Fibroblast of peridontal ligament (primary cell): Measurements from ENCODE around the gene TRAPPC13.
"Not testable (repeated sequence)": the region's sequence is repeated elsewhere in the genome, so short reads cannot be mapped to it uniquely, and the experiment has no call there.

Source experiments
- DNase-seq: peaks from one replicate; pipeline ENCODE4 v3.0.0-alpha.2; 2010; ENCODE audit errors: extremely low read depth

Gene TRAPPC13

DNA sequence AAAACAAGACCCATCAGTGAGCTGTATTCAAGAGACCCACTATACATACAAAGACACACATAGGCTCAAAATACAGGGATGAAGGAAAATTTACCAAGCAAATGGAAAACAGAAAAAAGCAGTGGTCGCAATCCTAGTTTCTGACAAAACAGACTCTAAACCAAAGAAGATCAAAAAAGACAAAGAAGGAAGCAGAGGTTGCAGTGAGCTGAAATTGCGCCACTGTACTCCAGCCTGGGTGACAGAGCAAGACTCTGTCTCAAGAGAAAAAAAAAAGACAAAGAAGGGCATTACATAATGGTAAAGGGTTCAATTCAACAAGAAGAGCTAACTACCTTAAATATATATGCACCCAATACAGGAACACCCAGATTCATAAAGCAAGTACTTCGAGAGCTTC, 51.2 kb downstream of the TRAPPC13 start:
- DNase-seq: not testable (repeated sequence)

DNA sequence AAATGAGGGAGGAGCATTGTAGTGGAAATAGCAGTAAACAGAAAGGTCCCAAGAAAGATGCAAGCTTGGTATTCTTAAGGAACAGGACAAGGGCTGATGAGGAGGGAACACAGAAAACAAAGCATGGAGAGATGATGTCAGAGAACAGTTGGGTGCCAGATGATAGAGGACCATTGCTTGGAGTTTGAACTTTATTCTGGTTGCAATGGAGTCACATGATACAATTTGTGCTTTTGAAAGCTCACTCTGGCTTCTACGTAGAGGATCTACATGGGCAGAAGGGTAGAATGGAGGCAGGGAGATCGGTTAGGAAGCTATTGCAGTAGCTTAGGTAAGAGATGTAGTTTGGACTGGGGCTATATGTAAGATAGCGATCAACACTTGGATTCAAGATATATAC, 57.3 kb downstream of the TRAPPC13 start:
- no peak for DNase-seq

DNA sequence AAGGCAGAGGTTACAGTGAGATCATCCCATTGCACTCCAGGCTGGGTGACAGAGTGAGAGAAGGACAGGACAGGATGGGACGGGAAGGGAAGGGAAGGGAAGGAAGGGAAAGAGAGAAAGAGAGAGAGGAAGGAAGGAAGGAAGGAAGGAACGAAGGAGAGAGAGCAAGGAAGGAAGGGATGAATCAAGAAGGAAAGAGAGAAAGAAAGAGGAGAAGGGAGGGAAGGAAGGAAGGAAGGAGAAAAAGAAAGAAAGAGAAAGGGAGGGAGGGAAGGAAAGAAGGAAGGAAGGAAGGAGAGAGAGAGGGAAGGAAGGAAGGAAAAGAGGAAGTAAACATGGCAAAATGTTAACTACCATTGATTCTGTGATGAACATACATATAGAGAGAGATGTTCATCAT, 68.3 kb downstream of the TRAPPC13 start:
- DNase-seq: no peak

DNA sequence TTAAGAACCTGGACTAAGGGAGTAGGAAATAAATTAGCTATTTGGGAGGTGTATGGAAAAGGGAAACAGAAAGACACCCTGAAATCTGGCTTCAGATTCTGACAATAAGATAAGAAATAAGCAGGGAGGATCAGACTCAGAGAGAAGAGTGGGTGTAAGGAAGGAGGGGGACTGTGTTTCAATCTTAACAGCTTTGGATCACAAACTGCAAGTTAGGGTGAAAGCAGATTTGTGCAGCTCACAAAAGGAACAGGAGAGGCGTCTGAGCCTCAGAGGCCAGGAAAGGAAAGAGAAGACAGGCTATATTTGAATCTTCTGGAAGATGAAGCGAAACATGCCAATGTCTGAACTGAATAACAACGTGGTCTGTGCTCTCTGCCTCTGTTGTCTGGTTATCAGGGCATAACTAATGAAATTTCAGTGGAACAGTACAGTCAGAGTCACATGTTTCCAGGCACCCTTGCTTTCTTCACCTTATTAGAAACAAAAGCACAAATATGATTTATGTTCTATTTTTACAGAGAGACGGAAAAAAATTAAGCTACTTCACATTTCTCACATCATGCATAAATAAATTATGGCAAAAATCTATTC, 70.4 kb downstream of the TRAPPC13 start:
- DNase-seq: no peak

DNA sequence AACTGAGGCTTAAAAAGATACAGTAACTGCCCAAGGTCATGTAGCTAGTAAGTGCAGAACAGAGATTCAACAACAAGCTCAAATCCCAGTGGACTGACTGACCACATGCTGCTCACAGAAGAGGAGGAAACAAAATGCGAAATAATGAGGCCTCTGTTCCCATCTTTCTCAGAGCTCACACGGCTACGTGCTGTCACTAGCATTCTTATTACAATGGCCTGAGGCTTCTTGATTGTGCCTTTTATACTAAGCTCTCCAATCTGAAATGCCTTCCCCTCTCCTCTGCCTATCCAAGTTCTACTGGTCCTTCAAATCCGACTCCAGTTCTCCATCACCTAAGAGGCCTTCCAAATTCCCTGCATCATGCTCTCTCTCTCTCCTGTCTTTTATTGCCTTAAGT, 71.1 kb downstream of the TRAPPC13 start:
- DNase-seq: no peak

DNA sequence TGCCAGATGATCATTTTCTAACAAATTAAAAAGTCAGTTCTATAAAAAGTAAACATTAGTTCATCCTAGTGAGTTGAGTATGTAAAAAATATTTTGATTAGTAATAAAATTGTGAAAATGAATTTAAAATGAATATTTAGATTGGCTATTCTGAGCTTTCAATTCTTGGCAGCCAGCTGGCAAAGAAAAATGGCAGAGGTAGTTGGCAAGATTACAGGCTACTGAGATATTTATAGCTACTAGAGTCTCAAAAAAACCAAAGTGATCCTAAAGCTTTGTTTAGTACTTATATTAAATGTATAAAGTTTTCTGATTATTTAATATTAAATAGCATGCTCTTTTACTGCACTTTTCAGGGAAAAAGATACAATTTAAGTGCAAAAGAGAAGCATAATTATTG, 72.1 kb downstream of the TRAPPC13 start:
- peak; percentile 55 for DNase-seq

DNA sequence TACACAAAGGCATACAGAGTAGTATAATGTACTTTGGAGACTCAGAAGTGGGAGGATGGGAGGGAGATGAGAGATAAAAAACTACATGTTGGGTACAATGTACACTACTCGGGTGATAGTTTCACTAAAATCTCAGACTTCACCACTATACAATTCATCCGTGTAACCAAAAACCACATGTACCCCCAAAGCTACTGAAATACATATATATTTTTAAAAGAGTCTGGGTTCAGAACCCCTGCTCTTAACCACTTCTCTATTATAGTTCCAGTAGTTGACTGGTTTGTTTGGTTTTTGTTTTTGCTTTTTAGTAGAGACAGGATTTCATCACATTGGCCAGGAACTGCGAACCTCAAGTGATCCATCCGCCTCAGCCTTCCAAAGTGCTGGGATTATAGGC, 74.5 kb downstream of the TRAPPC13 start:
- DNase-seq: no peak

DNA sequence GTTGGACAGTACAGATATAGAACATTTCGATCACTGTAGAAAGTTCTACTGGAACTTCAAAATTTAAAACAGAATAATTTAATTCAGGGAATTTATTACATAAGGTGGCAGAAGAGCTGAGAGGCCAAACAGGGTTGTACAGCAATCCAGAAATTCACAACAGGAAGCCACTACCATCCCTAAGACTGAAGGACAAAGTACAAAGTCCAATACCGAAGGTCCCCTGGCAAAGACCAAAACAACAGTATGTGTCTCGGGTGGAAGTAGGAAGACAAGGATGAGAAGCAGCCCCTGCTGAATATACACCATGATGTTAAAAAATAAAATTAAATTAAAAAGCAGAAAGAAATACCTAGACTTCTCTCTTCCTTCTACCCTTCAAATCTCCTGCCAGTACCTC, 77.2 kb downstream of the TRAPPC13 start:
- no peak for DNase-seq

DNA sequence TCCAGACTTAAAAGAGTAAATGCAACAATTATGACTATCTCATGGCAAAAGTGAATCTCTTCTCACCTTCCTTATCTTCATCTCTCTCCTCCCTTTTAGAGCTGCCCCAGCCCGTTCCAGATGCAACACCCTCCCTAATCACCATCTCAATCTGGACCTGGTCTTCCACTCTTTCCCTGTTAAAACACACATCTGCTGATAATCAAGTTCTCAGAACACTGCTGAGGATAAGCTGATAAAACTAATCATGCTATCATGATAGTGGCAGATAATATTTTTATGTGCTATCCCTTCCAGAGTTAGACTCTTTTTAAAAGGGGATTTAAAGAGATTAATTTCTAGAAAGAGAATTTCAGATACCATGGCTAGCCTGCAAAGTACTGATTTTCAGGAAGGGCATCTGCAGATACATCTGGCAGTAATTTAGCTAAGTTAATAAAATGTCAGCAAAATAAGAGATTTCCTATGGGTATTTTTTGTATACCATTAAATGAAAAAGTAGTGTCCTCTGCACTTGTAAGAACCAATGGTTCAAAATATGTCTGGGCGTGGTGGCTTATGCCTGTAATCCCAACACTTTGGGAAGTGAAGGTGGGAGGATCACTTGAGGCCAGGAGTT, 79.9 kb downstream of the TRAPPC13 start:
- no peak for DNase-seq

DNA sequence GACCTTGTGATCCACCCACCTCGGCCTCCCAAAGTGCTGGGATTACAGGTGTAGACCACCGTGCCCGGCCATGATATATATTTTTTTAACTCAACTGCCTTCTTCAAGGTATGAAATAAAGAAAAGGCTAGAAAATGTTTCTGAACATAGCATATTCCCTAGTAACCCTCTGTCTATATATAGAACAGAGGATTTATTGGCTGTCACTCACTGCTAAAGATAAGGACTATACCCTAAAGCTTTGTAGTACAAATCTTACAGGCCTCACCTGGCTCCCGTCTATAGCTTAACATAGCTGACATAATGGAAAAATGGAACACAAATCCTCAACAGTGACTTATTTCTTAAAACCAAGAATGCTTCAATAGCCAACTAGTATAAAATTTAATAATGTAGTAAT, 82.8 kb downstream of the TRAPPC13 start:
- DNase-seq: no peak

DNA sequence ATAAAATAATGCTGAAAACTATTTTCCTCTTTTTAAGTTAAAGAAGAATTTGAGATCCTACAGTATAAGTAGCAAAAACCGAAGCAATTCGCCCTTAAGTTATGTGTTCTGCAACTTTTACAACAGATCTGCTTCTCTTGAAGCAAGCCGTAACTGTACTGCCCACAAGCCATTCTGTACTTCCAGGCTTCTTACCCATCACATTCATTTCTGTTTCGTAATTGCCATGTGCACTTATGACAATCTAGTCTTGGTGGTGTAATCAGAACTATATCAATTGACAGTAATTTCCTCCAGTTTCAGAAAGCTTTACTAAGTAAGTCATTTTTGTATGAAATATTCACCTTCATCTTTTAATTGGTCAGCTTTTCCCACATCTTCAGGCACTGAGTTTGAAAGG, 83.3 kb downstream of the TRAPPC13 start:
- DNase-seq: peak; percentile 24
